T-helper 1 cell treated with Interleukin-12 subunit alpha and Interleukin-12 subunit beta and Interleukin-4 antibody, amounts not matched to agents 30 ng/mL and 1 ng/mL, for 36 hours (primary cell): ENCODE measurements around the gene MBD6. TPM values are rescaled to one million over a fixed set of nuclear protein-coding genes. Genes with fewer than 3 reads are reported as not detected.

ENCODE experiments used
- intact Hi-C: fragments of 100-400 bp; cut with micrococcal nuclease; formaldehyde crosslinking; loops from one replicate; pipeline ENCODE4 v1.15.1; 2024
- total RNA-seq: library from RNA; stranded (reverse); gene quantifications from 2 replicates; pipeline ENCODE4 v1.2.3, GENCODE V29; 2022

Gene MBD6
- total RNA-seq = 73.2 and 84.8 TPM in 2 replicates

GRCh38 chr12:57522011-57522886 is at the start of gene MBD6:
Gene MBD6 (plus strand): TSS chr12:57522824. CDS start chr12:57524304, 1,480 bp downstream.
- intact Hi-C loops = loop anchor here (1.0 to 10.0 kb wide), 8 partner anchors 46 to 1550 kb away; partner anchors contain the start of genes ATP23, GLI1, PA2G4 and RAB5B

- intact Hi-C loops = no loop called here
Observed at GRCh38 chr12:57473392-57473791, 49.2 kb upstream of the MBD6 start.

GRCh38 chr12:57473886-57474285 is 48.7 kb upstream of the MBD6 start:
- intact Hi-C loops = no loop called here

- intact Hi-C loops = no loop called here
Observed at GRCh38 chr12:57474430-57474829, 48.2 kb upstream of the MBD6 start.

- intact Hi-C loops = loop anchor here (5.0 kb wide), 2 partner anchors 147 to 788 kb away; partner anchors contain the start of gene PTGES3
Observed at GRCh38 chr12:57474862-57475261, 47.8 kb upstream of the MBD6 start.

- intact Hi-C loops = loop anchor here (1.0 to 5.0 kb wide), 5 partner anchors 16 to 788 kb away; partner anchors contain the start of genes DCTN2, GLI1, MBD6 and PTGES3
Observed at GRCh38 chr12:57475271-57476161, 47.1 kb upstream of the MBD6 start.

- intact Hi-C loops = loop anchor here (1.0 to 5.0 kb wide), 5 partner anchors 17 to 789 kb away; partner anchors contain the start of genes DCTN2, GLI1, MBD6 and PTGES3
Observed at GRCh38 chr12:57476162-57476992, 46.2 kb upstream of the MBD6 start.

- intact Hi-C loops = loop anchor here (1.0 to 5.0 kb wide), 7 partner anchors 18 to 790 kb away; partner anchors contain the start of genes DCTN2, GLI1, MBD6 and NAB2
Observed at GRCh38 chr12:57476993-57477709, 45.5 kb upstream of the MBD6 start.

- intact Hi-C loops = loop anchor here (1.0 to 5.0 kb wide), 7 partner anchors 9 to 791 kb away; partner anchors contain the start of genes NAB2, PTGES3 and R3HDM2
Observed at GRCh38 chr12:57477710-57478681, 44.6 kb upstream of the MBD6 start.

GRCh38 chr12:57479043-57479375 is 43.6 kb upstream of the MBD6 start:
- intact Hi-C loops = loop anchor here (2.0 to 5.0 kb wide), 3 partner anchors 48 to 792 kb away; partner anchors contain the start of genes PTGES3 and R3HDM2

- intact Hi-C loops = loop anchor here (2.0 to 5.0 kb wide), 3 partner anchors 49 to 792 kb away; partner anchors contain the start of genes PTGES3 and R3HDM2
Observed at GRCh38 chr12:57479376-57480115, 43.1 kb upstream of the MBD6 start, which contains the start of gene ARHGAP9. Gene ARHGAP9 (minus strand): TSS chr12:57479866. CDS start chr12:57479406, 460 bp downstream.

- intact Hi-C loops = no loop called here
Observed at GRCh38 chr12:57481671-57482070, 41.0 kb upstream of the MBD6 start.

- intact Hi-C loops = no loop called here
Observed at GRCh38 chr12:57483466-57483865, 39.2 kb upstream of the MBD6 start.

- intact Hi-C loops = loop anchor here (2.0 kb wide), 1 partner anchor 55 kb away; the partner anchor contains the start of gene R3HDM2
Observed at GRCh38 chr12:57485695-57486094, 36.9 kb upstream of the MBD6 start.

- intact Hi-C loops = loop anchor here (1.0 to 2.0 kb wide), 6 partner anchors 9 to 206 kb away; partner anchors contain the start of genes DCTN2, DDIT3, GLI1 and R3HDM2
Observed at GRCh38 chr12:57487055-57487596, 35.5 kb upstream of the MBD6 start.

GRCh38 chr12:57487597-57488401 is 34.8 kb upstream of the MBD6 start, which contains the start of gene MARS1:
Gene MARS1 (plus strand): TSS chr12:57488068. CDS start chr12:57488091, 23 bp downstream.
- intact Hi-C loops = loop anchor here (1.0 to 2.0 kb wide), 6 partner anchors 9 to 206 kb away; partner anchors contain the start of genes DCTN2, DDIT3, GLI1 and R3HDM2
